GM18873 (cell line): ENCODE measurements around the gene UBE2D2.

ENCODE experiments used
- ATAC-seq: cut with Tn5 transposase; IDR thresholded peaks from one replicate; pipeline ENCODE4 v1.9.1; 2021; ENCODE audit warnings: mild to moderate bottlenecking, moderate library complexity, moderate number of reproducible peaks; ENCODE audit not compliant: unreplicated experiment, low FRiP score

The UBE2D2 gene

GRCh38 chr5:139633295-139634027 is 72.3 kb downstream of the UBE2D2 start:
- ATAC-seq = no peak

- no peak for ATAC-seq
Measured at GRCh38 chr5:139634028-139634325, 72.8 kb downstream of the UBE2D2 start.

- ATAC-seq = no peak
Measured at GRCh38 chr5:139634541-139634940, 73.4 kb downstream of the UBE2D2 start.

- ATAC-seq = no peak
Measured at GRCh38 chr5:139635191-139635590, 74.1 kb downstream of the UBE2D2 start.

- ATAC-seq = no peak
Measured at GRCh38 chr5:139635606-139636206, 74.6 kb downstream of the UBE2D2 start.

- peak; percentile 82 for ATAC-seq
Measured at GRCh38 chr5:139636207-139636792, 75.2 kb downstream of the UBE2D2 start.

GRCh38 chr5:139636975-139637408 is 75.9 kb downstream of the UBE2D2 start:
- ATAC-seq = no peak

GRCh38 chr5:139637438-139638089 is 76.4 kb downstream of the UBE2D2 start:
- no peak for ATAC-seq

GRCh38 chr5:139638090-139638735 is 77.1 kb downstream of the UBE2D2 start:
- no peak for ATAC-seq

- no peak for ATAC-seq
Measured at GRCh38 chr5:139638736-139639618, 77.8 kb downstream of the UBE2D2 start.

GRCh38 chr5:139639619-139640380 is 78.7 kb downstream of the UBE2D2 start:
- ATAC-seq = no peak

GRCh38 chr5:139640421-139641115 is 79.4 kb downstream of the UBE2D2 start:
- ATAC-seq = no peak

- no peak for ATAC-seq
Measured at GRCh38 chr5:139641116-139642080, 80.3 kb downstream of the UBE2D2 start.

GRCh38 chr5:139642213-139642612 is 81.1 kb downstream of the UBE2D2 start:
- ATAC-seq = no peak

GRCh38 chr5:139642891-139643871 is 82.0 kb downstream of the UBE2D2 start:
- no peak for ATAC-seq

GRCh38 chr5:139644001-139644456 is 82.9 kb downstream of the UBE2D2 start:
- no peak for ATAC-seq
